HG02870 (cell line): ENCODE data around the gene RBFOX2.

ENCODE experiments used
- ATAC-seq: cut with Tn5 transposase; IDR thresholded peaks from one replicate; pipeline ENCODE4 v1.9.1; 2021; ENCODE audit warnings: mild to moderate bottlenecking, moderate library complexity; ENCODE audit not compliant: unreplicated experiment

Gene RBFOX2

GRCh38 chr22:35978889-35979288 is 49.7 kb downstream of the RBFOX2 start:
- no peak for ATAC-seq

- no peak for ATAC-seq
Observed at GRCh38 chr22:35978201-35978600, 50.4 kb downstream of the RBFOX2 start.

- ATAC-seq, result no peak
Observed at GRCh38 chr22:35977136-35977535, 51.5 kb downstream of the RBFOX2 start.

GRCh38 chr22:35973388-35973787 is 55.2 kb downstream of the RBFOX2 start:
- no peak for ATAC-seq

GRCh38 chr22:35972559-35972958 is 56.1 kb downstream of the RBFOX2 start:
- no peak for ATAC-seq

GRCh38 chr22:35971456-35972119 is 57.0 kb downstream of the RBFOX2 start:
- ATAC-seq, result no peak

- ATAC-seq, result no peak
Observed at GRCh38 chr22:35970616-35971455, 57.8 kb downstream of the RBFOX2 start.

- ATAC-seq, result no peak
Observed at GRCh38 chr22:35967046-35967397, 61.6 kb downstream of the RBFOX2 start.

GRCh38 chr22:35966314-35967045 is 62.1 kb downstream of the RBFOX2 start:
- no peak for ATAC-seq

GRCh38 chr22:35963237-35963810 is 65.3 kb downstream of the RBFOX2 start:
- ATAC-seq, result no peak

- no peak for ATAC-seq
Observed at GRCh38 chr22:35961480-35962295, 66.9 kb downstream of the RBFOX2 start.

GRCh38 chr22:35960854-35961253 is 67.8 kb downstream of the RBFOX2 start:
- ATAC-seq, result no peak

- ATAC-seq, result no peak
Observed at GRCh38 chr22:35959121-35959800, 69.4 kb downstream of the RBFOX2 start.

- ATAC-seq, result no peak
Observed at GRCh38 chr22:35958334-35958733, 70.3 kb downstream of the RBFOX2 start.

GRCh38 chr22:35957589-35957988 is 71.0 kb downstream of the RBFOX2 start:
- no peak for ATAC-seq

GRCh38 chr22:35956850-35957249 is 71.8 kb downstream of the RBFOX2 start:
- no peak for ATAC-seq

- no peak for ATAC-seq
Observed at GRCh38 chr22:35955546-35955945, 73.1 kb downstream of the RBFOX2 start.

GRCh38 chr22:35952576-35952975 is 76.0 kb downstream of the RBFOX2 start:
- ATAC-seq, result no peak

GRCh38 chr22:35950262-35950661 is 78.4 kb downstream of the RBFOX2 start:
- ATAC-seq, result no peak

GRCh38 chr22:35949243-35949642 is 79.4 kb downstream of the RBFOX2 start:
- ATAC-seq, result no peak
